H1 (cell line): ENCODE results near the gene CUL9.

Experiments
- RAD21 ChIP-seq, 2 experiments: IDR thresholded peaks in 1 of 2; conservative IDR thresholded peaks in 1 of 2; 2 replicates each; pipeline ENCODE4 v1.6.1; 2011; ENCODE audit warnings: low read depth in 2 of 2, low read length in 2 of 2, improper control_type of control experiment in 1 of 2, inconsistent platforms in 1 of 2, mild to moderate bottlenecking in 1 of 2, moderate library complexity in 1 of 2
- TF ChIP-seq, protein P1 (sequence below), 3 experiments: IDR thresholded peaks; 1 replicate in 2 of 3; 2 replicates in 1 of 3; pipeline versions ENCODE4 v1.5.1 to v1.6.1; 2011; ENCODE audit warnings: low read length in 3 of 3, mild to moderate bottlenecking in 3 of 3, inconsistent platforms in 2 of 3, low read depth in 1 of 3, moderate library complexity in 1 of 3; ENCODE audit not compliant: insufficient read depth in 1 of 3; ENCODE audit errors: control extremely low read depth in 1 of 3

DNA sequence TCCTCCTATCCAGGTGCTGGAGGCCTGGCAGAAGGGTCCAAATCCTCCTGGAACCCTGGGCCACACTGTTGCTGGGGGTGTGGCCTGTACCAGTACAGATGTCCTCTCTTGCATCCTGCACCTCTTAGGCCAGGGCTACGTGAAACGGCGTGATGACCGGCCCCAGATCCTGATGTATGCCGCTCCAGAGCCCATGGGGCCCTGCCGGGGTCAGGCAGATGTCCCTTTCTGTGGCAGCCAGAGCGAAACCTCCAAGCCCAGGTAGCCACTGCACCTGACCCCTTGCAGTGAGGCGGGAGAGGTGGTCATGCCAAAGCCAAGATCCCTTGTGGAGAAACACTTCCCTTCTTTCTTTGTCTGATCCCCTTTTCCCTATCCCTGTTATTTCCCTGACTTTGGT is 33.1 kb downstream of the CUL9 start:
- TF ChIP-seq RAD21 (IDR thresholded peaks at IDR 0.05 in 1 of 2, conservative IDR thresholded peaks at IDR 0.05 in 1 of 2; ENCODE audit: low read depth in 2 of 2, low read length in 2 of 2), result no peak
- TF ChIP-seq, protein P1, sequence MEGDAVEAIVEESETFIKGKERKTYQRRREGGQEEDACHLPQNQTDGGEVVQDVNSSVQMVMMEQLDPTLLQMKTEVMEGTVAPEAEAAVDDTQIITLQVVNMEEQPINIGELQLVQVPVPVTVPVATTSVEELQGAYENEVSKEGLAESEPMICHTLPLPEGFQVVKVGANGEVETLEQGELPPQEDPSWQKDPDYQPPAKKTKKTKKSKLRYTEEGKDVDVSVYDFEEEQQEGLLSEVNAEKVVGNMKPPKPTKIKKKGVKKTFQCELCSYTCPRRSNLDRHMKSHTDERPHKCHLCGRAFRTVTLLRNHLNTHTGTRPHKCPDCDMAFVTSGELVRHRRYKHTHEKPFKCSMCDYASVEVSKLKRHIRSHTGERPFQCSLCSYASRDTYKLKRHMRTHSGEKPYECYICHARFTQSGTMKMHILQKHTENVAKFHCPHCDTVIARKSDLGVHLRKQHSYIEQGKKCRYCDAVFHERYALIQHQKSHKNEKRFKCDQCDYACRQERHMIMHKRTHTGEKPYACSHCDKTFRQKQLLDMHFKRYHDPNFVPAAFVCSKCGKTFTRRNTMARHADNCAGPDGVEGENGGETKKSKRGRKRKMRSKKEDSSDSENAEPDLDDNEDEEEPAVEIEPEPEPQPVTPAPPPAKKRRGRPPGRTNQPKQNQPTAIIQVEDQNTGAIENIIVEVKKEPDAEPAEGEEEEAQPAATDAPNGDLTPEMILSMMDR (IDR thresholded peaks at IDR 0.05; ENCODE audit: control extremely low read depth in 1 of 3, insufficient read depth in 1 of 3, low read depth in 1 of 3, low read length in 3 of 3), result no peak
